Measurements from ENCODE around the gene ABCC5.
A peak's percentile ranks its signal among the peaks of the same experiment; 100 is the strongest.

ABCC5 gene

DNA sequence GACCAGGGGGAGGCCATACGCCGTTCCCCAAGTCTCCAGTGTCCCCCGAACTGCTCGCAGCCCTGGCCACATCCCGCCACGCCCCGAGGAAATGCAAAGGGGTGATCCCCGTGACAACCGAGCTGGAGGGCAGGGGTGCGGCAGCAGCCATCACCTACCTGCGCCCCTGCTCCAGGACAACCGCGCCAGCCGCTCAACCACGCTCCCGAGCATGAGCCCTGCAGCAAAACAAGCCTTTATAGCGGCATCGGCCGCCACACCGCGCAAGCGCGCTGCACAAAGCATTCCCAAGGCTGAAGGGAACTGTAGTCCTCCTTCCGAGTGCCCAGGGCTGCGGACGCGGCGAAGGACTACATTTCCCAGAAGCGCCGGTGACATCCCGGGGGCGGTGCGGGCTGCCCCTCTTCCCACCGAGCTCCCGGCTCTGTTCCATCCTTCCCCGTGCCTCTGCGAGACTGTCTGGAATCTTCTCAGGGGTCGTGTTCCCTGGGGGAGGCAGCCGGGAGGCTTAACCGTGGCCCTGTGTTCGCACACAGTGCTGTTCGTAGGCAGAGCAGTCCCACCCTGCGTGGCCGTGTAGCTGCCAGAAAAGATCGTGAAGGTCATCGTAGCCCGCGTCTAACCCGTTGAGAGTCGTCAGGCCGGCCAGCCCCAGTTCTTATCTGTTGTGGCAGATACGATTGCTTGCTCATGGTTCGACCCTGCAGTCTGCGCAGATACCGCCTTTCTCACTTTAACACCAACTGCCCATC is at the start of gene ABCC5:
TSS of gene ABCC5 (minus strand) at position 213 of the 752 bp plus-strand sequence. CDS start 3,492 bp downstream, outside the sequence.
- peak within 1 kb of the TSS; percentile 100 for H3K4me3 ChIP-seq (ENCODE audit: low read depth, low read length)
- POLR2A ChIA-PET: interaction anchor here (0.9 to 1.5 kb wide), 10 partner anchors 10 to 159 kb away, joined by 3 to 9 read pairs (median 4); partner anchors contain the start of genes EIF2B5 and PARL
- H3K4me1 ChIP-seq (ENCODE audit: control insufficient read depth, insufficient read depth, low read length): no peaks in the 10 kb centered on the region
- H3K27ac ChIP-seq (ENCODE audit: extremely low read depth, low read depth, low read length): peak within 1 kb of the TSS; percentile 51; the same call in 1 of the 2 replicates
- no peaks in the 10 kb centered on the region for H3K9me3 ChIP-seq (ENCODE audit: control insufficient read depth, insufficient read depth, low read depth, low read length)
- CTCF ChIA-PET: interaction anchor here (0.5 to 1.6 kb wide), 9 partner anchors 10 to 273 kb away, joined by 3 to 5 read pairs (median 4); no protein-coding TSS in a partner anchor
- H3K36me3 ChIP-seq (ENCODE audit: control insufficient read depth in 2 of 2, insufficient read depth in 1 of 2, low read length in 2 of 2): peaks cover 0 to 12% of the 10 kb centered on the region in 2 experiments; a peak in 2 of 3 replicates
- TF ChIP-seq ZXDB (tag by site-specific recombination; IDR thresholded peaks at IDR 0.05) (peak; percentile 90; the same call in 1 of the 2 replicates), ZBTB17 (tag by site-specific recombination; IDR thresholded peaks at IDR 0.05) (peak; percentile 98), ZNF501 (tag by site-specific recombination; IDR thresholded peaks at IDR 0.05) (0 out of 2 replicates have a peak, but pooled peaks have one; percentile 59), ZNF341 (tag by site-specific recombination; IDR thresholded peaks at IDR 0.05; ENCODE audit: low read depth) (peak; percentile 80), ZNF184 (tag by site-specific recombination; IDR thresholded peaks at IDR 0.05) (no peak), SP3 (tag by site-specific recombination; IDR thresholded peaks at IDR 0.05) (peak; percentile 82), GLIS2 (tag by site-specific recombination; IDR thresholded peaks at IDR 0.05) (0 out of 2 replicates have a peak, but pooled peaks have one; percentile 47), ZNF514 (tag by site-specific recombination; IDR thresholded peaks at IDR 0.05) (no peak), ZSCAN30 (tag by site-specific recombination; IDR thresholded peaks at IDR 0.05) (0 out of 2 replicates have a peak, but pooled peaks have one; percentile 12), ZNF639 (tag by site-specific recombination; IDR thresholded peaks at IDR 0.05) (no peak), MYNN (tag by site-specific recombination; IDR thresholded peaks at IDR 0.05; ENCODE audit: borderline replicate concordance) (0 out of 2 replicates have a peak, but pooled peaks have one; percentile 4), SP2 (tag by site-specific recombination; IDR thresholded peaks at IDR 0.05) (peak; percentile 61), ZNF155 (tag by site-specific recombination; IDR thresholded peaks at IDR 0.05) (no peak), ZNF366 (tag by site-specific recombination; conservative IDR thresholded peaks at IDR 0.05) (peak; percentile 76), ZNF391 (tag by site-specific recombination; IDR thresholded peaks at IDR 0.05; ENCODE audit: borderline replicate concordance, low read depth) (0 out of 2 replicates have a peak, but pooled peaks have one; percentile 5), ZNF112 (tag by site-specific recombination; IDR thresholded peaks at IDR 0.05) (no peak), ZNF335 (tag by site-specific recombination; conservative IDR thresholded peaks at IDR 0.05) (peak; percentile 86), ZFP37 (tag by site-specific recombination; IDR thresholded peaks at IDR 0.05) (peak; percentile 79), ZNF274 (IDR thresholded peaks at IDR 0.05; ENCODE audit: low read length) (no peak), ZNF274 (tag by site-specific recombination; IDR thresholded peaks at IDR 0.05; ENCODE audit: borderline replicate concordance) (no peak), ZNF280D (tag by site-specific recombination; IDR thresholded peaks at IDR 0.05) (0 out of 2 replicates have a peak, but pooled peaks have one; percentile 55), ZNF157 (tag by site-specific recombination; IDR thresholded peaks at IDR 0.05) (no peak), SP7 (tag by site-specific recombination; IDR thresholded peaks at IDR 0.05) (peak; percentile 68), ZFHX2 (tag by site-specific recombination; conservative IDR thresholded peaks at IDR 0.05) (peak; percentile 73)
- TF ChIP-seq, protein P1, sequence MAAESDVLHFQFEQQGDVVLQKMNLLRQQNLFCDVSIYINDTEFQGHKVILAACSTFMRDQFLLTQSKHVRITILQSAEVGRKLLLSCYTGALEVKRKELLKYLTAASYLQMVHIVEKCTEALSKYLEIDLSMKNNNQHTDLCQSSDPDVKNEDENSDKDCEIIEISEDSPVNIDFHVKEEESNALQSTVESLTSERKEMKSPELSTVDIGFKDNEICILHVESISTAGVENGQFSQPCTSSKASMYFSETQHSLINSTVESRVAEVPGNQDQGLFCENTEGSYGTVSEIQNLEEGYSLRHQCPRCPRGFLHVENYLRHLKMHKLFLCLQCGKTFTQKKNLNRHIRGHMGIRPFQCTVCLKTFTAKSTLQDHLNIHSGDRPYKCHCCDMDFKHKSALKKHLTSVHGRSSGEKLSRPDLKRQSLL (tag by site-specific recombination; IDR thresholded peaks at IDR 0.05): peak; percentile 28; the same call in 1 of the 2 replicates
- TF ChIP-seq, protein P2, sequence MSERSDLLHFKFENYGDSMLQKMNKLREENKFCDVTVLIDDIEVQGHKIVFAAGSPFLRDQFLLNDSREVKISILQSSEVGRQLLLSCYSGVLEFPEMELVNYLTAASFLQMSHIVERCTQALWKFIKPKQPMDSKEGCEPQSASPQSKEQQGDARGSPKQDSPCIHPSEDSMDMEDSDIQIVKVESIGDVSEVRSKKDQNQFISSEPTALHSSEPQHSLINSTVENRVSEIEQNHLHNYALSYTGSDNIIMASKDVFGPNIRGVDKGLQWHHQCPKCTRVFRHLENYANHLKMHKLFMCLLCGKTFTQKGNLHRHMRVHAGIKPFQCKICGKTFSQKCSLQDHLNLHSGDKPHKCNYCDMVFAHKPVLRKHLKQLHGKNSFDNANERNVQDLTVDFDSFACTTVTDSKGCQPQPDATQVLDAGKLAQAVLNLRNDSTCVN (tag by site-specific recombination; optimal IDR thresholded peaks at IDR 0.05): peak; percentile 74
- TF ChIP-seq, protein P3, sequence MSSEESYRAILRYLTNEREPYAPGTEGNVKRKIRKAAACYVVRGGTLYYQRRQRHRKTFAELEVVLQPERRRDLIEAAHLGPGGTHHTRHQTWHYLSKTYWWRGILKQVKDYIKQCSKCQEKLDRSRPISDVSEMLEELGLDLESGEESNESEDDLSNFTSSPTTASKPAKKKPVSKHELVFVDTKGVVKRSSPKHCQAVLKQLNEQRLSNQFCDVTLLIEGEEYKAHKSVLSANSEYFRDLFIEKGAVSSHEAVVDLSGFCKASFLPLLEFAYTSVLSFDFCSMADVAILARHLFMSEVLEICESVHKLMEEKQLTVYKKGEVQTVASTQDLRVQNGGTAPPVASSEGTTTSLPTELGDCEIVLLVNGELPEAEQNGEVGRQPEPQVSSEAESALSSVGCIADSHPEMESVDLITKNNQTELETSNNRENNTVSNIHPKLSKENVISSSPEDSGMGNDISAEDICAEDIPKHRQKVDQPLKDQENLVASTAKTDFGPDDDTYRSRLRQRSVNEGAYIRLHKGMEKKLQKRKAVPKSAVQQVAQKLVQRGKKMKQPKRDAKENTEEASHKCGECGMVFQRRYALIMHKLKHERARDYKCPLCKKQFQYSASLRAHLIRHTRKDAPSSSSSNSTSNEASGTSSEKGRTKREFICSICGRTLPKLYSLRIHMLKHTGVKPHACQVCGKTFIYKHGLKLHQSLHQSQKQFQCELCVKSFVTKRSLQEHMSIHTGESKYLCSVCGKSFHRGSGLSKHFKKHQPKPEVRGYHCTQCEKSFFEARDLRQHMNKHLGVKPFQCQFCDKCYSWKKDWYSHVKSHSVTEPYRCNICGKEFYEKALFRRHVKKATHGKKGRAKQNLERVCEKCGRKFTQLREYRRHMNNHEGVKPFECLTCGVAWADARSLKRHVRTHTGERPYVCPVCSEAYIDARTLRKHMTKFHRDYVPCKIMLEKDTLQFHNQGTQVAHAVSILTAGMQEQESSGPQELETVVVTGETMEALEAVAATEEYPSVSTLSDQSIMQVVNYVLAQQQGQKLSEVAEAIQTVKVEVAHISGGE (tag by site-specific recombination; conservative IDR thresholded peaks at IDR 0.05; ENCODE audit: low read depth): peak; percentile 28; the same call in 1 of the 2 replicates
